Measurements from ENCODE around the gene NPB. TPM values are rescaled to one million over a fixed set of nuclear protein-coding genes. Genes with fewer than 3 reads are reported as not detected.

Gene NPB
- total and polyA plus RNA-seq, 2 donors (not counting 1 experiment from before 2014, with no cell fraction given), result 0.31 to 0.83 TPM

- peak overlapping the region; percentile 5 for H3K4me2 ChIP-seq (ENCODE audit: extremely low read depth, insufficient read depth, low read length)
Observed at GRCh38 chr17:81867991-81868673, 33.9 kb upstream of the NPB start.

DNA sequence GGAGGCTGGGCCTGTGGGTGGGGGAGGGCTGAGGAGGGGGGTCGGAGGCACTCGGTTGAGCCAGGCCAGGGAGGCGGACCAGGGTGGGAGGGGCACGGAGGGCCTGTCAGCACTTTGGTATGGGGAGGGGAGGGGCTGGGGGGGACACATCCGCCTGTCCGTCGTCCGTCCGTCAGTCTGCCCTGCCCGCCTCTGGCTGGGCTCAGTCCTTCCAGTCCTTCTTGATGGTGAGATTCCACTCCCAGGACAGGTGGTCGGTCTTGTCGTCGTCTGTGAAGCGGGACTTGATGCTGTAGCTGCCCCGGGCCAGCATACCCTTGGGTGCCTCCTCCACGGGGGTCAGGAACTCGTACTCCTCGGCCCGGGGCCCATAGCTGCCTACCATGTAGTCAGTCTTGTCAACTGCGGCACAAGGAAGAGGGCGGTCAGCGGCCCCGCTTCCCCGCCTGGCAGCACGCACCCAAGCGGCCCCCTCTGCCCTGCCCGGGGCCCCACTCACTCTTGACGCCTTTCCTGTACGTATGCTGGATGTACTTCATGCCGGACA is 33.3 kb upstream of the NPB start:
- Histone ChIP-seq H3K27ac (ENCODE audit: insufficient read depth, low read length) (peak overlapping the region; percentile 97), H3K4me1 (ENCODE audit: control insufficient read depth, extremely low read depth, insufficient read depth, low read length) (peaks cover 20% of the 10 kb centered on the region), H3K4me3 (replicated peaks in 1 of 4; ENCODE audit: control extremely low read depth in 1 of 4, insufficient read depth in 1 of 4, low read depth in 3 of 4, low read length in 4 of 4) (peak overlapping the region in 1 of 4 experiments; percentile 89), H3K4me2 (ENCODE audit: extremely low read depth, insufficient read depth, low read length) (peak overlapping the region; percentile 97), H3K27me3 (ENCODE audit: control insufficient read depth, insufficient read depth, low read length) (no peaks in the 10 kb centered on the region), H3K79me2 (ENCODE audit: control insufficient read depth, insufficient read depth, low read length) (peaks cover 35% of the 10 kb centered on the region), H4K20me1 (ENCODE audit: control insufficient read depth, extremely low read depth, insufficient read depth, low read length) (no peaks in the 10 kb centered on the region), H3K9me3 (ENCODE audit: control insufficient read depth, insufficient read depth, low read depth, low read length) (no peaks in the 10 kb centered on the region), H3K36me3 (ENCODE audit: control insufficient read depth, insufficient read depth, low read length) (peaks cover 25% of the 10 kb centered on the region), H2AFZ (ENCODE audit: low read length) (no peak overlapping the region), H3K9ac (ENCODE audit: insufficient read depth, low read length) (peak overlapping the region; percentile 36)
- TF ChIP-seq, protein P1, sequence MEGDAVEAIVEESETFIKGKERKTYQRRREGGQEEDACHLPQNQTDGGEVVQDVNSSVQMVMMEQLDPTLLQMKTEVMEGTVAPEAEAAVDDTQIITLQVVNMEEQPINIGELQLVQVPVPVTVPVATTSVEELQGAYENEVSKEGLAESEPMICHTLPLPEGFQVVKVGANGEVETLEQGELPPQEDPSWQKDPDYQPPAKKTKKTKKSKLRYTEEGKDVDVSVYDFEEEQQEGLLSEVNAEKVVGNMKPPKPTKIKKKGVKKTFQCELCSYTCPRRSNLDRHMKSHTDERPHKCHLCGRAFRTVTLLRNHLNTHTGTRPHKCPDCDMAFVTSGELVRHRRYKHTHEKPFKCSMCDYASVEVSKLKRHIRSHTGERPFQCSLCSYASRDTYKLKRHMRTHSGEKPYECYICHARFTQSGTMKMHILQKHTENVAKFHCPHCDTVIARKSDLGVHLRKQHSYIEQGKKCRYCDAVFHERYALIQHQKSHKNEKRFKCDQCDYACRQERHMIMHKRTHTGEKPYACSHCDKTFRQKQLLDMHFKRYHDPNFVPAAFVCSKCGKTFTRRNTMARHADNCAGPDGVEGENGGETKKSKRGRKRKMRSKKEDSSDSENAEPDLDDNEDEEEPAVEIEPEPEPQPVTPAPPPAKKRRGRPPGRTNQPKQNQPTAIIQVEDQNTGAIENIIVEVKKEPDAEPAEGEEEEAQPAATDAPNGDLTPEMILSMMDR (conservative IDR thresholded peaks at IDR 0.05 in 1 of 2, IDR thresholded peaks at IDR 0.05 in 1 of 2; ENCODE audit: low read depth in 1 of 2, low read length in 2 of 2), result no peak
- TF ChIP-seq EZH2 (IDR thresholded peaks at IDR 0.05; ENCODE audit: low read length, missing control alignments), result no peak
- DNase-seq (ENCODE audit: low read depth in 2 of 2), result peak; percentile 87 to 89

More at GRCh38 chr17:81867991-81868673, 33.9 kb upstream of the NPB start:
- TF ChIP-seq EZH2 (IDR thresholded peaks at IDR 0.05; ENCODE audit: low read length, missing control alignments), result no peak
- TF ChIP-seq, protein P1 (conservative IDR thresholded peaks at IDR 0.05 in 1 of 2, IDR thresholded peaks at IDR 0.05 in 1 of 2; ENCODE audit: low read depth in 1 of 2, low read length in 2 of 2), result no peak
- Histone ChIP-seq H3K27ac (ENCODE audit: insufficient read depth, low read length) (peak overlapping the region; percentile 73), H3K9ac (ENCODE audit: insufficient read depth, low read length) (peak overlapping the region; percentile 28), H3K79me2 (ENCODE audit: control insufficient read depth, insufficient read depth, low read length) (peaks cover 41% of the 10 kb centered on the region), H3K9me3 (ENCODE audit: control insufficient read depth, insufficient read depth, low read depth, low read length) (no peaks in the 10 kb centered on the region), H3K4me3 (replicated peaks in 1 of 4; ENCODE audit: control extremely low read depth in 1 of 4, insufficient read depth in 1 of 4, low read depth in 3 of 4, low read length in 4 of 4) (no peak overlapping the region), H4K20me1 (ENCODE audit: control insufficient read depth, extremely low read depth, insufficient read depth, low read length) (no peaks in the 10 kb centered on the region), H2AFZ (ENCODE audit: low read length) (no peak overlapping the region), H3K4me1 (ENCODE audit: control insufficient read depth, extremely low read depth, insufficient read depth, low read length) (peaks cover 22% of the 10 kb centered on the region), H3K27me3 (ENCODE audit: control insufficient read depth, insufficient read depth, low read length) (no peaks in the 10 kb centered on the region), H3K36me3 (ENCODE audit: control insufficient read depth, insufficient read depth, low read length) (peaks cover 29% of the 10 kb centered on the region)
- DNase-seq (ENCODE audit: low read depth in 2 of 2), result peak in 1 of 2 donors; percentile 19

- peaks cover 20% of the 10 kb centered on the region for H3K4me1 ChIP-seq (ENCODE audit: control insufficient read depth, extremely low read depth, insufficient read depth, low read length)
- TF ChIP-seq, protein P1 (conservative IDR thresholded peaks at IDR 0.05 in 1 of 2, IDR thresholded peaks at IDR 0.05 in 1 of 2; ENCODE audit: low read depth in 1 of 2, low read length in 2 of 2), result peak; percentile 65 to 73
- no peak for TF ChIP-seq EZH2 (IDR thresholded peaks at IDR 0.05; ENCODE audit: low read length, missing control alignments)
- peak; percentile 32 to 33 for DNase-seq (ENCODE audit: low read depth in 2 of 2)
- peak overlapping the region; percentile 61 to 89 (median 87) for H3K4me3 ChIP-seq (replicated peaks in 1 of 4; ENCODE audit: control extremely low read depth in 1 of 4, insufficient read depth in 1 of 4, low read depth in 3 of 4, low read length in 4 of 4)
- H3K27me3 ChIP-seq (ENCODE audit: control insufficient read depth, insufficient read depth, low read length), result no peaks in the 10 kb centered on the region
- H3K79me2 ChIP-seq (ENCODE audit: control insufficient read depth, insufficient read depth, low read length), result peaks cover 27% of the 10 kb centered on the region
- H3K9me3 ChIP-seq (ENCODE audit: control insufficient read depth, insufficient read depth, low read depth, low read length), result no peaks in the 10 kb centered on the region
- H2AFZ ChIP-seq (ENCODE audit: low read length), result no peak overlapping the region
- peak overlapping the region; percentile 97 for H3K9ac ChIP-seq (ENCODE audit: insufficient read depth, low read length)
- peaks cover 22% of the 10 kb centered on the region for H3K36me3 ChIP-seq (ENCODE audit: control insufficient read depth, insufficient read depth, low read length)
- H3K27ac ChIP-seq (ENCODE audit: insufficient read depth, low read length), result peak overlapping the region; percentile 97
- no peaks in the 10 kb centered on the region for H4K20me1 ChIP-seq (ENCODE audit: control insufficient read depth, extremely low read depth, insufficient read depth, low read length)
- peak overlapping the region; percentile 97 for H3K4me2 ChIP-seq (ENCODE audit: extremely low read depth, insufficient read depth, low read length)
Observed at GRCh38 chr17:81869221-81870130, 32.6 kb upstream of the NPB start.

Data from fibroblast of lung (primary cell).